GM19328 (cell line): ENCODE measurements around the gene TANGO2.
A peak's percentile ranks its signal among the peaks of the same experiment; 100 is the strongest.

Source experiments
- ATAC-seq: cut with Tn5 transposase; IDR thresholded peaks from one replicate; pipeline ENCODE4 v1.9.1; 2021; ENCODE audit warnings: mild to moderate bottlenecking, moderate library complexity; ENCODE audit not compliant: unreplicated experiment

TANGO2 gene

GRCh38 chr22:20011123-20011992 is 9.6 kb upstream of the TANGO2 start:
- ATAC-seq, result no peak

- no peak for ATAC-seq
Observed at GRCh38 chr22:20011993-20012740, 8.7 kb upstream of the TANGO2 start.

GRCh38 chr22:20012741-20013331 is 8.1 kb upstream of the TANGO2 start:
- ATAC-seq, result no peak

GRCh38 chr22:20013382-20013871 is 7.5 kb upstream of the TANGO2 start:
- ATAC-seq, result no peak

GRCh38 chr22:20014526-20015186 is 6.3 kb upstream of the TANGO2 start:
- ATAC-seq, result no peak

- no peak for ATAC-seq
Observed at GRCh38 chr22:20015187-20015625, 5.7 kb upstream of the TANGO2 start.

GRCh38 chr22:20015971-20016733 is 4.8 kb upstream of the TANGO2 start:
- ATAC-seq, result peak; percentile 2

- ATAC-seq, result peak; percentile 52
Observed at GRCh38 chr22:20016734-20017621, 3.9 kb upstream of the TANGO2 start, which contains the start of gene ARVCF. TSS of gene ARVCF (minus strand) at chr22:20016823. CDS start at chr22:19990794, 26,029 bp downstream.

GRCh38 chr22:20017622-20017958 is 3.3 kb upstream of the TANGO2 start:
- no peak for ATAC-seq

GRCh38 chr22:20018001-20018400 is 2.9 kb upstream of the TANGO2 start:
- no peak for ATAC-seq

- no peak for ATAC-seq
Observed at GRCh38 chr22:20019661-20020532, 1.0 kb upstream of the TANGO2 start.

- no peak for ATAC-seq
Observed at GRCh38 chr22:20021196-20022181, 579 bp downstream of the TANGO2 start.

GRCh38 chr22:20022231-20022977 is 1.5 kb downstream of the TANGO2 start:
- ATAC-seq, result no peak

- no peak for ATAC-seq
Observed at GRCh38 chr22:20022978-20023613, 2.2 kb downstream of the TANGO2 start.

GRCh38 chr22:20024225-20024624 is 3.3 kb downstream of the TANGO2 start:
- ATAC-seq, result no peak
